Activated T-cell treated with anti-CD3 and anti-CD28 coated beads, Interleukin-2, amount 50 U/mL, for 72 hours (primary cell): ENCODE measurements around the gene GARIN3. TPM values are rescaled to one million over a fixed set of nuclear protein-coding genes. Genes with fewer than 3 reads are reported as not detected.
"Not testable (repeated sequence)": the region's sequence is repeated elsewhere in the genome, so short reads cannot be mapped to it uniquely, and the experiment has no call there.

Experiments
- ATAC-seq, 2 donors: fragments of 150-1000 bp; cut with Tn5 transposase; replicated peaks in 1 of 2; 2 replicates each; pipeline ENCODE4 v1.10.0; 2021; ENCODE audit warnings: moderate library complexity in 2 of 2, mild to moderate bottlenecking in 1 of 2
- DNase-seq, 2 donors: peaks; one replicate each; pipeline ENCODE4 v3.0.0; 2021 to 2022; ENCODE audit warnings: mixed read lengths in 1 of 2
- H3K27ac Mint-ChIP-seq: one replicate; pipeline ENCODE4 v1.8.0; 2022; ENCODE audit warnings: mild to moderate bottlenecking, moderate library complexity, mixed read lengths
- H3K27me3 Mint-ChIP-seq: one replicate; pipeline ENCODE4 v1.8.0; 2022; ENCODE audit warnings: low read depth, mixed read lengths
- H3K36me3 Mint-ChIP-seq, 2 donors: one replicate each; pipeline ENCODE4 v1.8.0; 2022; ENCODE audit warnings: mixed read lengths in 2 of 2, mild to moderate bottlenecking in 1 of 2; ENCODE audit not compliant: insufficient read depth in 2 of 2
- H3K4me1 Mint-ChIP-seq: one replicate; pipeline ENCODE4 v1.8.0; 2022; ENCODE audit warnings: low read depth, mixed read lengths
- H3K4me3 Mint-ChIP-seq, 2 donors: one replicate each; pipeline ENCODE4 v1.8.0; 2022; ENCODE audit warnings: mild to moderate bottlenecking in 2 of 2, mixed read lengths in 2 of 2, moderate library complexity in 2 of 2
- H3K9me3 Mint-ChIP-seq, 2 donors: one replicate each; pipeline ENCODE4 v1.8.0; 2022; ENCODE audit warnings: mixed read lengths in 2 of 2
- total RNA-seq, 2 donors: library from RNA; stranded (reverse); gene quantifications; one replicate each; pipeline ENCODE4 v1.2.3, GENCODE V29; 2022

GARIN3 gene
- under 1 TPM; 0.22 to 0.39 TPM for total RNA-seq

- Mint-ChIP-seq H3K27me3 (no peaks in the 10 kb centered on the region), H3K27ac (peak within 1 kb of the TSS; percentile 97), H3K9me3 (peaks cover 5% of the 10 kb centered on the region in 2 donors), H3K4me3 (peak within 1 kb of the TSS; percentile 77 to 85), H3K36me3 (peaks cover 10 to 12% of the 10 kb centered on the region in 2 donors), H3K4me1 (peaks cover 84% of the 10 kb centered on the region)
- DNase-seq (no peak), ATAC-seq (peak; percentile 26 to 34)
These were observed at the start of gene GARIN3 for GRCh38 chr5:157166214-157167213. GARIN3 (minus strand) TSS chr5:157166264; CDS start chr5:157166168, 96 bp downstream.

GRCh38 chr5:157215514-157216167, 49.6 kb upstream of the GARIN3 start:
- peaks cover 0 to 3% of the 10 kb centered on the region in 2 donors for H3K9me3 Mint-ChIP-seq
- peak; percentile 50 to 51 for DNase-seq
- peak; percentile 12 to 37 for ATAC-seq
- H3K36me3 Mint-ChIP-seq: peaks cover 46 to 82% of the 10 kb centered on the region in 2 donors
- no peaks in the 10 kb centered on the region for H3K27me3 Mint-ChIP-seq
- H3K4me1 Mint-ChIP-seq: peaks cover 100% of the 10 kb centered on the region
- H3K4me3 Mint-ChIP-seq: peak overlapping the region; percentile 67 to 70
- peak overlapping the region; percentile 86 for H3K27ac Mint-ChIP-seq

GRCh38 chr5:157214861-157215513, 48.9 kb upstream of the GARIN3 start:
- ATAC-seq (peak; percentile 19 to 20), DNase-seq (peak; percentile 53)
- H3K4me1 Mint-ChIP-seq: peaks cover 99% of the 10 kb centered on the region
- H3K36me3 Mint-ChIP-seq: peaks cover 47 to 79% of the 10 kb centered on the region in 2 donors
- peak overlapping the region; percentile 86 for H3K27ac Mint-ChIP-seq
- peaks cover 0 to 3% of the 10 kb centered on the region in 2 donors for H3K9me3 Mint-ChIP-seq
- H3K27me3 Mint-ChIP-seq: no peaks in the 10 kb centered on the region
- H3K4me3 Mint-ChIP-seq: peak overlapping the region; percentile 67 to 70

DNA sequence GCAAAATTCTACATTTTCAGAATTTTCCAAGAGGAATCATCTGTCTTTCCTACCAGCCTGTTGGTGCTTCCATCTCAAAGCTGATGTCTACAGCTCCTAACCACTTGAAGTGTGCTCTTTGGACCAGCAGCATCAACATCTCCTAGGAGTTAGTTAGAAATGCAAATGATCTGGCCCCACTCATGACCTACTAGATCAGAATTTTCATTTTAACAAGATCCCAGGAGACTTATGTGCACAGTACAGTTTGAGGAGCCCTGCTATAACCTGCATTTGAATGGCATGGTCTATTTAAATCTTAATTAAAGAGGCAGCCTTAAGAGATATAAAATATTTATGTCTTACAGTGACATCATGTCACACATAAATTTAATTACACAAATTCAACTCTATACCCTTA, 48.4 kb upstream of the GARIN3 start:
- Mint-ChIP-seq H3K27me3 (no peaks in the 10 kb centered on the region), H3K27ac (peak overlapping the region; percentile 15), H3K36me3 (peaks cover 42 to 79% of the 10 kb centered on the region in 2 donors), H3K9me3 (peaks cover 0 to 3% of the 10 kb centered on the region in 2 donors), H3K4me1 (peaks cover 99% of the 10 kb centered on the region), H3K4me3 (peak overlapping the region; percentile 18 to 67)
- ATAC-seq: no peak
- DNase-seq: no peak

DNA sequence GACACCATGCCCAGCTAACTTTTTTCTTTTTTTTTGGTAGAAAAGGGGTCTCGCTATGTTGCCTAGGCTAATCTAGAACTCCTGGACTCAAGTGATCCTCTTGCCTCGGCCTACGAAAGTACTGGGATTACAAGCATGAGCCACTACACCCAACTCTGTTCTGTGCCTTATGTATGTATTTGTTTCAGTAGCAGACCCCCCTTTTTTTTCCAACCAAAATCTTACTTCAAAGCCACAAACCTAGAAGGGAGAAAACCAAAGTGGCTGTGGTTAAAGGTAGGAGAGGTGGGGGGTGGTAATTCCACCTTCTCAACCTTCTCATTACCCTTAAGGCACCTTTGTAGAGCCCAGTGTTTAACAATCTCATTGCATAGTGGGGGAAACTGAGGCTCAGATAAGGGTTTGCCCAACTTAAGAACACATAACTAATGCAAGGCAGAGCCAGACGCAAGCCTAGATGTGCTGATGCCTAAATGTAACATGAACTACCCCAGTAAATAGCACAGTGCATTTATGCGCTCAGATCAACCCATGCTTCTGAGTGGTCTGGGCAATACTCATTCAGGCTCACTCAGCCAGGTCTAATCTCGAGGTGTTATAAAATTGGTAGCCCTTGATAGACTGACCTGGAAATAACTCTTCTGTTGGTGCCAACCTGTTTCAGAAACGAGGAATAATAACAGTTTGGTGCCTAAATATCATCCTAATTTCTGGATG, 47.6 kb upstream of the GARIN3 start:
- Mint-ChIP-seq H3K27ac (peak overlapping the region; percentile 49), H3K27me3 (no peaks in the 10 kb centered on the region), H3K9me3 (peaks cover 0 to 3% of the 10 kb centered on the region in 2 donors), H3K4me3 (peak overlapping the region; percentile 50 to 67), H3K36me3 (peaks cover 41 to 80% of the 10 kb centered on the region in 2 donors), H3K4me1 (peaks cover 99% of the 10 kb centered on the region)
- ATAC-seq (peak in 1 of 2 donors; percentile 27), DNase-seq (no peak)

GRCh38 chr5:157212307-157212706, 46.2 kb upstream of the GARIN3 start:
- peak overlapping the region; percentile 40 to 50 for H3K4me3 Mint-ChIP-seq
- ATAC-seq: no peak
- H3K36me3 Mint-ChIP-seq: peaks cover 47 to 82% of the 10 kb centered on the region in 2 donors
- peak overlapping the region; percentile 78 for H3K27ac Mint-ChIP-seq
- DNase-seq: no peak
- peaks cover 99% of the 10 kb centered on the region for H3K4me1 Mint-ChIP-seq
- no peaks in the 10 kb centered on the region for H3K27me3 Mint-ChIP-seq
- H3K9me3 Mint-ChIP-seq: peaks cover 0 to 3% of the 10 kb centered on the region in 2 donors

DNA sequence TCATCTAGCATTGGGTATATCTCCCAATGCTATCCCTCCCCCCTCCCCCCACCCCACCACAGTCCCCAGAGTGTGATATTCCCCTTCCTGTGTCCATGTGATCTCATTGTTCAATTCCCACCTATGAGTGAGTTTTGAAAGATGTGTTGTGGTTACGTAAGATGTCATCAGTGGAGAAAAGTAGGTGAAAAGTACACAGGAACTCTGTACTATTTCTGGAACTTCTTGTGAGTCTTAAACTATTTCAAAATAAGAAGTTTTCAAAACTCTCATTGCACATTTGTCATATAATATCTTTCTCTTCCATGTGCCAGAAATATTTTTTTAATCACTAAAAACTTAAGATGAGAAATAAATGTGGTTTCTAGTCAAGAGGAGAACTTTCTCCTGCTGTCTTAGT, 44.6 kb upstream of the GARIN3 start:
- peak overlapping the region in 1 of 2 donors; percentile 20 for H3K4me3 Mint-ChIP-seq
- not testable (repeated sequence) for H3K27me3 Mint-ChIP-seq, H3K27ac Mint-ChIP-seq, ATAC-seq, DNase-seq, H3K9me3 Mint-ChIP-seq
- peaks cover 47 to 81% of the 10 kb centered on the region in 2 donors for H3K36me3 Mint-ChIP-seq
- peaks cover 99% of the 10 kb centered on the region for H3K4me1 Mint-ChIP-seq

DNA sequence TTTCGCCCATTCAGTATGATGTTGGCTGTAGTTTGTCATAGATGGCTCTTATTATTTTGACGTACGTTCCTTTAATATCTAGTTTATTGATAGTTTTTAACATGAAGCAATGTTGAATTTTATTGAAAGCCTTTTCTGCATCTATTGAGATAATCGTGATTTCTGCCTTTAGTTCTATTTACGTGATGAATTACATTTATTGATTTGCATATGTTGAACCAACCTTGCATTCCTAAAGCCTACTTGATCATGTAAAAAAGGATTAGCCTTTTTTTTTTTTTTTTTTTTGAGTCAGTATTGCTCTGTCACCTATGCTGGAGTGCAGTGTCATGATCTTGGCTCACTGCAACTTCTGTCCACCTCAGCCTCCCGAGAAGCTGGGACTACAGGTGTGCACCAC, 39.6 kb upstream of the GARIN3 start:
- Mint-ChIP-seq H3K4me3 (peak overlapping the region in 1 of 2 donors; percentile 43), H3K4me1 (peaks cover 95% of the 10 kb centered on the region), H3K9me3 (peaks cover 2 to 7% of the 10 kb centered on the region in 2 donors), H3K36me3 (peaks cover 37 to 69% of the 10 kb centered on the region in 2 donors), H3K27ac (peak overlapping the region; percentile 59), H3K27me3 (no peaks in the 10 kb centered on the region)
- ATAC-seq (no peak), DNase-seq (no peak)

DNA sequence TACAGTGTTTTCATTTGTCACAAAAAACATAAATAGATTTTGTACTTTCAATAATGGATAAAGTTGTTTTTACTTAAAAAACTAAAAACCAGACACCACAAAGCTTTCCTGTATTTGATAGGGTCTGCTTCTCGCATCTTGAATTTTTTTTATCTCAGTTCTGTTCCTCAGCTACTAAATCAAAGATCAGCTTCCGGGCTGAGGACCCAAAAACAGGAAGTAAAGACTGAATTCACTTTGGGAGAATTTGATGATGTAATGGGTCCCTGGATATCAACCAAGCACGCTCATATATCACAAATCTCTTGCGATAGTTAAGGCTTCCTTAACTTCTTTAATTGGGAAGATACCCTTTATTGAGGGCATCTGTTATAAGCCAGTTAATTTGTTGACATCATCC, 38.7 kb upstream of the GARIN3 start:
- no peak for ATAC-seq
- H3K4me3 Mint-ChIP-seq: peak overlapping the region; percentile 7 to 62
- DNase-seq: no peak
- H3K9me3 Mint-ChIP-seq: peaks cover 2 to 7% of the 10 kb centered on the region in 2 donors
- peaks cover 96% of the 10 kb centered on the region for H3K4me1 Mint-ChIP-seq
- H3K27me3 Mint-ChIP-seq: no peaks in the 10 kb centered on the region
- H3K27ac Mint-ChIP-seq: peak overlapping the region; percentile 73
- peaks cover 39 to 65% of the 10 kb centered on the region in 2 donors for H3K36me3 Mint-ChIP-seq

DNA sequence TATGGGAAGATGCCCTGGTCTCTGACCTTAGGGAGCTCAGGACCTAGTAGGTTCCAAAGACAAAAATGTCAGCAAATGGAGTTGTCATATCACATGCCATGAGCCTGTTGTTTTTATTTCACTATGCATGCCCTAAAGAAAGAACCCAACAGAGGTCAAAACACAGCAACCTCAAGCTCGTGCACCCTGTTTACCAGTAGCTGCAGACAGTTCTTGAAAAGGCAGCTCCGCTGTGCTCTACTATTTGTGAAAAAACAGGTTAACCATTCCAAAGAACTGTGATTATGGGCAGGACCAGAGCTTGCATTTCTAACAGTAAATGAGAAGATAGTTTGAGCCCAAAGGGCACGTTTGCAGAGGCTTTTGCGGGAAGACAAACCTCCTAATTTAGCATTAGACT, 37.4 kb upstream of the GARIN3 start:
- no peaks in the 10 kb centered on the region for H3K27me3 Mint-ChIP-seq
- ATAC-seq: peak in 1 of 2 donors; percentile 3
- peaks cover 36 to 60% of the 10 kb centered on the region in 2 donors for H3K36me3 Mint-ChIP-seq
- no peak for DNase-seq
- H3K9me3 Mint-ChIP-seq: peaks cover 2 to 7% of the 10 kb centered on the region in 2 donors
- peak overlapping the region; percentile 56 for H3K27ac Mint-ChIP-seq
- H3K4me3 Mint-ChIP-seq: peak overlapping the region; percentile 62 to 68
- H3K4me1 Mint-ChIP-seq: peaks cover 96% of the 10 kb centered on the region

DNA sequence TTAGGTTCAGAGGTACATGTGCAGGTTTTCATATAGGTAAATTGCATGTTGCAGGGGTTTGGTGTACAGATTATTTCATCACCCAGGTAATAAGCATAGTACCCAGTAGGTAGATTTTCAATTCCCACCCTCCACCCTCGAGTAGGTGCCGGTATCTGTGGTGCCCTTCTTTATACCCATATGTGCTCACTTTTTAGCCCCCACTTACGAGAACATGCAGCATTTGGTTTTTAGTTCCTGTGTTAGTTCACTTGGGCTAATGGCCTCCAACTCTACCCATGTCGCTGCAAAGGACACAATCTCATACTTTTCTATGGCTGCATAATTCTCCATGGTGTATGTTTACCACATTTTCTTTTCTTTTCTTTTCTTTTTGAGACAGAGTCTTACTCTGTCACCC, 35.8 kb upstream of the GARIN3 start:
- ATAC-seq (no peak), DNase-seq (no peak)
- Mint-ChIP-seq H3K9me3 (peaks cover 2 to 7% of the 10 kb centered on the region in 2 donors), H3K36me3 (peaks cover 31 to 54% of the 10 kb centered on the region in 2 donors), H3K4me1 (peaks cover 96% of the 10 kb centered on the region), H3K27me3 (no peaks in the 10 kb centered on the region), H3K27ac (peak overlapping the region; percentile 92), H3K4me3 (peak overlapping the region; percentile 62 to 79)
